ENCODE data around the gene CAPN11.

DNA sequence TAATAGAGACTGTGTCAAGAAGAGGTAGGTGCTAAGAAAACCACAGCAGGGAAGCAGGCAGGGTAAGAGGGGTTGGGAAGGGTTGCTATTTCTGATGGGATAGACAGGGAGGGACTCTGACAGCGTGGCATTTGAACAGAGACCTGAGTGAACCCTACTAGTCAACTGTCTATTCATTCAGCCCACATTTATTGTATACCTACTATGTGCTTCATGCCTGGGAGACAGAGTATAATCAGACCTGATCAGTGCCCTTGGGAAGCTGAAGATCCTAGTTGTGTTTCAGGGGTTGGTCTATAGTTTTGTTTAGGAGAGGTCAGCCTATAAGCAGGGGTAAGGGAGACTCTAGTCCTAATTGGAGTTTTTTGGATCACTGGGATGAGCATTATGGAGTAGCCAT lies 14.9 kb upstream of the CAPN11 start:
- TF ChIP-seq, protein P1, sequence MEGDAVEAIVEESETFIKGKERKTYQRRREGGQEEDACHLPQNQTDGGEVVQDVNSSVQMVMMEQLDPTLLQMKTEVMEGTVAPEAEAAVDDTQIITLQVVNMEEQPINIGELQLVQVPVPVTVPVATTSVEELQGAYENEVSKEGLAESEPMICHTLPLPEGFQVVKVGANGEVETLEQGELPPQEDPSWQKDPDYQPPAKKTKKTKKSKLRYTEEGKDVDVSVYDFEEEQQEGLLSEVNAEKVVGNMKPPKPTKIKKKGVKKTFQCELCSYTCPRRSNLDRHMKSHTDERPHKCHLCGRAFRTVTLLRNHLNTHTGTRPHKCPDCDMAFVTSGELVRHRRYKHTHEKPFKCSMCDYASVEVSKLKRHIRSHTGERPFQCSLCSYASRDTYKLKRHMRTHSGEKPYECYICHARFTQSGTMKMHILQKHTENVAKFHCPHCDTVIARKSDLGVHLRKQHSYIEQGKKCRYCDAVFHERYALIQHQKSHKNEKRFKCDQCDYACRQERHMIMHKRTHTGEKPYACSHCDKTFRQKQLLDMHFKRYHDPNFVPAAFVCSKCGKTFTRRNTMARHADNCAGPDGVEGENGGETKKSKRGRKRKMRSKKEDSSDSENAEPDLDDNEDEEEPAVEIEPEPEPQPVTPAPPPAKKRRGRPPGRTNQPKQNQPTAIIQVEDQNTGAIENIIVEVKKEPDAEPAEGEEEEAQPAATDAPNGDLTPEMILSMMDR (IDR thresholded peaks at IDR 0.05) = no peak
- no peak for TF ChIP-seq POLR2A (IDR thresholded peaks at IDR 0.05)

All from stomach (tissue), 4 donors.